Hepatocyte (in vitro differentiated cells): ENCODE data around the gene LSM7. TPM values are rescaled to one million over a fixed set of nuclear protein-coding genes. Genes with fewer than 3 reads are reported as not detected.

Source experiments
- DNase-seq: peaks from one replicate; pipeline ENCODE4 v3.0.0-alpha.2; 2016; ENCODE audit warnings: low spot score
- H2AFZ ChIP-seq: fragments of 200-600 bp; sonication (generic); 2 replicates; pipeline ENCODE4 v1.6.0; 2016; ENCODE audit warnings: antibody characterized with exemption, mild to moderate bottlenecking
- H3K27ac ChIP-seq: fragments of 200-600 bp; sonication (generic); 2 replicates; pipeline ENCODE4 v1.5.1; 2016; ENCODE audit warnings: mild to moderate bottlenecking
- H3K27me3 ChIP-seq: fragments of 200-600 bp; sonication (generic); 2 replicates; pipeline ENCODE4 v1.6.1; 2016
- H3K36me3 ChIP-seq: fragments of 200-600 bp; sonication (generic); replicated peaks from 2 replicates; pipeline ENCODE4 v1.5.1; 2016; ENCODE audit warnings: low read depth; ENCODE audit not compliant: insufficient read depth
- H3K4me1 ChIP-seq: fragments of 200-600 bp; sonication (generic); 2 replicates; pipeline ENCODE4 v1.5.1; 2016; ENCODE audit warnings: mild to moderate bottlenecking, moderate library complexity; ENCODE audit not compliant: insufficient read depth
- H3K4me2 ChIP-seq: fragments of 200-600 bp; sonication (generic); 2 replicates; pipeline ENCODE4 v1.6.0; 2016
- H3K4me3 ChIP-seq: fragments of 200-600 bp; sonication (generic); 2 replicates; pipeline ENCODE4 v1.5.1; 2016; ENCODE audit warnings: mild to moderate bottlenecking
- H3K79me2 ChIP-seq: fragments of 200-600 bp; sonication (generic); 2 replicates; pipeline ENCODE4 v1.6.0; 2017; ENCODE audit warnings: mild to moderate bottlenecking
- H3K9me2 ChIP-seq: fragments of 200-600 bp; sonication (generic); replicated peaks from 2 replicates; pipeline ENCODE4 v1.6.0; 2017; ENCODE audit warnings: mild to moderate bottlenecking; ENCODE audit not compliant: insufficient read depth
- H3K9me3 ChIP-seq: fragments of 200-600 bp; sonication (generic); 2 replicates; pipeline ENCODE4 v1.5.1; 2016; ENCODE audit warnings: low read depth, mild to moderate bottlenecking
- H4K20me1 ChIP-seq: fragments of 200-600 bp; sonication (generic); 2 replicates; pipeline ENCODE4 v1.6.0; 2016; ENCODE audit warnings: mild to moderate bottlenecking; ENCODE audit not compliant: insufficient read depth, poor library complexity, severe bottlenecking
- CTCF ChIP-seq: fragments of 200-600 bp; sonication (generic); IDR thresholded peaks from 2 replicates; pipeline ENCODE4 v1.5.1; 2016; ENCODE audit warnings: antibody characterized with exemption, mild to moderate bottlenecking; ENCODE audit not compliant: poor library complexity
- EZH2 ChIP-seq: fragments of 200-600 bp; sonication (generic); IDR thresholded peaks from 2 replicates; pipeline ENCODE4 v1.6.1; 2016; ENCODE audit warnings: antibody characterized with exemption, mild to moderate bottlenecking, borderline replicate concordance
- EZH2phosphoT487 ChIP-seq: fragments of 200-600 bp; sonication (generic); IDR thresholded peaks from one replicate; pipeline ENCODE4 v1.6.1; 2018; ENCODE audit warnings: antibody characterized with exemption, mild to moderate bottlenecking, low read depth, moderate library complexity; ENCODE audit not compliant: unreplicated experiment, severe bottlenecking
- WGBS: methylation state at CpG from one replicate; pipeline ENCODE4 v1.1.6; 2016; ENCODE audit warnings: low lambda C conversion rate; ENCODE audit errors: missing lambda C conversion rate; 5-methylcytosine and 5-hydroxymethylcytosine counted together
- polyA plus RNA-seq: library from polyadenylated mRNA; unstranded; fragments of >200 nt; fragmentation: Nextera tagmentation; extraction: Ambion mirVana; gene quantifications from 2 replicates; pipeline ENCODE4 v1.2.1, GENCODE V29; 2016
- total RNA-seq: library from RNA; depleted of rRNA; stranded (reverse); fragments of >200 nt; gene quantifications from 2 replicates; pipeline ENCODE4 v1.2.3, GENCODE V29; 2014

LSM7 gene
- total RNA-seq: 162 and 190 TPM in 2 replicates
- 150 and 151 TPM in 2 replicates for polyA plus RNA-seq

GRCh38 chr19:2328401-2329148, at the start of gene LSM7, which contains the start of gene SPPL2B:
Gene LSM7 (minus strand): TSS chr19:2328586. CDS start chr19:2328566, 20 bp downstream.
Gene SPPL2B (plus strand): TSS chr19:2328684. CDS start chr19:2328710, 26 bp downstream.
- peak within 1 kb of the TSS; percentile 95 for H3K4me3 ChIP-seq
- no peaks in the 10 kb centered on the region for H4K20me1 ChIP-seq
- H3K4me2 ChIP-seq: peak within 1 kb of the TSS; percentile 98
- DNase-seq: peak; percentile 96
- H3K27me3 ChIP-seq: no peaks in the 10 kb centered on the region
- WGBS: under 1% methylated on average over 84 of the region's 89 CpGs
- H3K9me2 ChIP-seq: no peaks in the 10 kb centered on the region
- peak within 1 kb of the TSS; percentile 69 for H2AFZ ChIP-seq
- peaks cover 40% of the 10 kb centered on the region for H3K4me1 ChIP-seq
- peak within 1 kb of the TSS; percentile 96 for H3K27ac ChIP-seq
- TF ChIP-seq EZH2 (no peak), EZH2phosphoT487 (no peak), CTCF (no peak)
- H3K36me3 ChIP-seq: no peaks in the 10 kb centered on the region
- H3K79me2 ChIP-seq: peaks cover 59% of the 10 kb centered on the region
- no peaks in the 10 kb centered on the region for H3K9me3 ChIP-seq

- Histone ChIP-seq H3K4me3 (no peak overlapping the region), H3K27me3 (no peaks in the 10 kb centered on the region)
- 74% methylated on average over 15 of the region's 15 CpGs for WGBS
Measured at GRCh38 chr19:2376784-2377519, 48.6 kb upstream of the LSM7 start.

GRCh38 chr19:2375353-2376121, 47.2 kb upstream of the LSM7 start:
- H3K27ac ChIP-seq: no peak overlapping the region
- no peaks in the 10 kb centered on the region for H3K4me1 ChIP-seq
- H4K20me1 ChIP-seq: no peaks in the 10 kb centered on the region
- no peak for DNase-seq
- H3K4me2 ChIP-seq: no peak overlapping the region
- H3K79me2 ChIP-seq: no peaks in the 10 kb centered on the region
- WGBS: 92% methylated on average over 7 of the region's 7 CpGs
- no peak for TF ChIP-seq EZH2phosphoT487
- TF ChIP-seq EZH2: no peak
- no peak for TF ChIP-seq CTCF
- H2AFZ ChIP-seq: no peak overlapping the region
- no peak overlapping the region for H3K4me3 ChIP-seq
- no peaks in the 10 kb centered on the region for H3K27me3 ChIP-seq
- no peaks in the 10 kb centered on the region for H3K9me3 ChIP-seq
- H3K9me2 ChIP-seq: no peaks in the 10 kb centered on the region
- no peaks in the 10 kb centered on the region for H3K36me3 ChIP-seq

More at GRCh38 chr19:2376784-2377519, 48.6 kb upstream of the LSM7 start:
- H3K79me2 ChIP-seq: no peaks in the 10 kb centered on the region
- no peak for DNase-seq
- no peaks in the 10 kb centered on the region for H4K20me1 ChIP-seq
- H3K27ac ChIP-seq: no peak overlapping the region
- no peaks in the 10 kb centered on the region for H3K9me3 ChIP-seq
- H3K4me2 ChIP-seq: no peak overlapping the region
- no peaks in the 10 kb centered on the region for H3K36me3 ChIP-seq
- no peaks in the 10 kb centered on the region for H3K9me2 ChIP-seq
- TF ChIP-seq CTCF (no peak), EZH2phosphoT487 (no peak), EZH2 (no peak)
- no peak overlapping the region for H2AFZ ChIP-seq
- H3K4me1 ChIP-seq: no peaks in the 10 kb centered on the region
